ENCODE data around the gene TCTN1. TPM values are rescaled to one million over a fixed set of nuclear protein-coding genes. Genes with fewer than 3 reads are reported as not detected.
"Not testable (repeated sequence)": the region's sequence is repeated elsewhere in the genome, so short reads cannot be mapped to it uniquely, and the experiment has no call there.

Gene TCTN1
- total RNA-seq, 6 experiments from 2014 or later = 24.2 to 30.3 (median 25.6) TPM

DNA sequence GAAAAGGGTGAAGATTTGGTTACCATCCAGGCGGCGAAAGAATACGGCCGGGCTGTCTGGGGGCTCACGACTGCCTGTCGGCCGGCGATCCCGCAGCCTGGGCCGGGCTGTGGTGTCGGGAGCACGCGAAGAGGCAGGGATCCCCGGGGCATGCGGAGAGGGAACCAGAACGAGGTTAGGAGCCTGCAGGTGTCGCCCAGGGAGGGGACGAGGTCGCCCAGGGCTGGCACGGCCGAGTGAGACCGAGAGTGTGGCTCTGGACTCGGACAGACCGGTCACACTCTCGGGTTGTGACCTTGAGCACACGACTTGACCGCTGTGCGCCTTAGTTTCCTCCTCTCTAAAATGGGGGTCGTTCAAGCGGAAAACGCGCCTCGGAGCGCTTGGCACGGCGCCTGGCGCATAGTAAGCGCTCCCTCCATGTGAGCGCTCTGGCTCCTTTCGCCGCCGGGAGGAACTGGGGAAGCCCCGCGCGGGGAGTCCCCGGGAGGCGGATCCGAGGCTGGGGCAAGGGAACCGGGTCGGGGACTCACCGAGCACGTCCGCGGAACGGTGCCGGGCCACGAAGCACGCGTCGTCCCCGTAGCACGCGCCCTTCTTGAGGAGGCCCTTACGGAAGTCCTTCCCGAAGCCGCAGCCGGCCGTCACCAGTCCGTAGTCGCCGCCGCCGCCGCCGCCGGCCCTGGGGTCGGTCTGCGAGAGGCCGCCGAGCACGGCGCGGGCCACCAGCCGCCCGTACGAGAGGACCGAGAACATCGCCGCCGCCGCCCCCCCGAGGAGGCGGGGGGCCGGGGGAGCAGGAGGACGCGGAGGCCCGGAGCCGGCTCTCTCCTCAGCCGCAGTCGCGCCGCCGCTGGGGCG is 31.4 kb upstream of the TCTN1 start:
- DNase-seq = peak; percentile 9
- Mint-ChIP-seq H3K27ac (peak overlapping the region; percentile 65), H3K36me3 (ENCODE audit: low read depth) (no peaks in the 10 kb centered on the region), H3K27me3 (ENCODE audit: insufficient read depth) (peaks cover under 1% of the 10 kb centered on the region; the same call in 1 of the 2 replicates), H3K9me3 (no peaks in the 10 kb centered on the region), H3K4me3 (peak overlapping the region; percentile 90), H3K4me1 (ENCODE audit: low read depth) (peaks cover 58% of the 10 kb centered on the region)
- TF ChIP-seq, protein P1, sequence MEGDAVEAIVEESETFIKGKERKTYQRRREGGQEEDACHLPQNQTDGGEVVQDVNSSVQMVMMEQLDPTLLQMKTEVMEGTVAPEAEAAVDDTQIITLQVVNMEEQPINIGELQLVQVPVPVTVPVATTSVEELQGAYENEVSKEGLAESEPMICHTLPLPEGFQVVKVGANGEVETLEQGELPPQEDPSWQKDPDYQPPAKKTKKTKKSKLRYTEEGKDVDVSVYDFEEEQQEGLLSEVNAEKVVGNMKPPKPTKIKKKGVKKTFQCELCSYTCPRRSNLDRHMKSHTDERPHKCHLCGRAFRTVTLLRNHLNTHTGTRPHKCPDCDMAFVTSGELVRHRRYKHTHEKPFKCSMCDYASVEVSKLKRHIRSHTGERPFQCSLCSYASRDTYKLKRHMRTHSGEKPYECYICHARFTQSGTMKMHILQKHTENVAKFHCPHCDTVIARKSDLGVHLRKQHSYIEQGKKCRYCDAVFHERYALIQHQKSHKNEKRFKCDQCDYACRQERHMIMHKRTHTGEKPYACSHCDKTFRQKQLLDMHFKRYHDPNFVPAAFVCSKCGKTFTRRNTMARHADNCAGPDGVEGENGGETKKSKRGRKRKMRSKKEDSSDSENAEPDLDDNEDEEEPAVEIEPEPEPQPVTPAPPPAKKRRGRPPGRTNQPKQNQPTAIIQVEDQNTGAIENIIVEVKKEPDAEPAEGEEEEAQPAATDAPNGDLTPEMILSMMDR (IDR thresholded peaks at IDR 0.05) = no peak

GRCh38 chr12:110583137-110584059 is 30.5 kb upstream of the TCTN1 start, which contains the start of gene PPTC7:
TSS of gene PPTC7 (minus strand) at chr12:110583318. CDS start at chr12:110583031, 287 bp downstream.
- Mint-ChIP-seq H3K4me1 (ENCODE audit: low read depth) (peaks cover 49% of the 10 kb centered on the region), H3K4me3 (peak within 1 kb of the TSS; percentile 90), H3K36me3 (ENCODE audit: low read depth) (no peaks in the 10 kb centered on the region), H3K27me3 (ENCODE audit: insufficient read depth) (peaks cover 2% of the 10 kb centered on the region), H3K9me3 (no peaks in the 10 kb centered on the region), H3K27ac (peak within 1 kb of the TSS; percentile 79)
- TF ChIP-seq, protein P1 (IDR thresholded peaks at IDR 0.05) = no peak
- DNase-seq = peak; percentile 92

GRCh38 chr12:110585231-110585799 is 28.6 kb upstream of the TCTN1 start:
- Mint-ChIP-seq H3K27ac (peak overlapping the region; percentile 38), H3K4me1 (ENCODE audit: low read depth) (peaks cover 38% of the 10 kb centered on the region)
- peak; percentile 10 for DNase-seq

GRCh38 chr12:110587102-110587501 is 26.8 kb upstream of the TCTN1 start:
- H3K36me3 Mint-ChIP-seq (ENCODE audit: low read depth); DNase-seq; H3K27me3 Mint-ChIP-seq (ENCODE audit: insufficient read depth); H3K27ac Mint-ChIP-seq; H3K9me3 Mint-ChIP-seq; H3K4me3 Mint-ChIP-seq: not testable (repeated sequence)
- peaks cover 36% of the 10 kb centered on the region for H3K4me1 Mint-ChIP-seq (ENCODE audit: low read depth)

More at GRCh38 chr12:110585231-110585799, 28.6 kb upstream of the TCTN1 start:
- Mint-ChIP-seq H3K4me3 (peak overlapping the region; percentile 51), H3K9me3 (no peaks in the 10 kb centered on the region), H3K36me3 (ENCODE audit: low read depth) (no peaks in the 10 kb centered on the region), H3K27me3 (ENCODE audit: insufficient read depth) (peaks cover 3% of the 10 kb centered on the region)
- TF ChIP-seq, protein P1 (IDR thresholded peaks at IDR 0.05) = no peak

DNA sequence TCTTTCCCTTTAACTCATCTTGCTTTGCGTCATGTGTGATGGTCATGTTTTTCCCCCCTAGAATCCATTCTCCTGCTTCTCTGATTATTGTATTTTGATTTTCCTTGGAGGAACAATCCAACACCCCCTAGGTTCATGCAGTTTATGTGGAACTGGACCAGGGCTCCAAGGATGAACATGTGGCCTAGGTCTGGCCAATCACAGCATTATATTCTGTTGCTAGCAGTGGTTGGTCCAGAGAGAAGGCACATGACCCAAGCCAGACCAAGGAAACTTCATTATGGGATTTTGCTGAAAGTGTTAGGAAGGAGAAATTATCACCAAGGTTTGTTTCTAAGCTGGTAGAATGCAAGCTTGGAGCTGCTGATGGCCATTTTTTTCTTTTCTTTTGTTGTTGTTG is 23.9 kb upstream of the TCTN1 start:
- Mint-ChIP-seq H3K27me3 (ENCODE audit: insufficient read depth) (peaks cover 3% of the 10 kb centered on the region), H3K4me1 (ENCODE audit: low read depth) (peaks cover 18% of the 10 kb centered on the region)
- TF ChIP-seq, protein P1 (IDR thresholded peaks at IDR 0.05) = no peak

More for the DNA sequence above, 23.9 kb upstream of the TCTN1 start:
- Mint-ChIP-seq H3K9me3 (no peaks in the 10 kb centered on the region), H3K36me3 (ENCODE audit: low read depth) (no peaks in the 10 kb centered on the region), H3K27ac (no peak overlapping the region), H3K4me3 (no peak overlapping the region)
- DNase-seq = no peak
